Endothelial cell of umbilical vein (primary cell): Measurements from ENCODE around the gene CPEB1.

Experiments used
- POLR2A ChIP-seq: IDR thresholded peaks from 2 replicates; pipeline ENCODE4 v1.6.1; 2012; ENCODE audit warnings: low read depth, mild to moderate bottlenecking, control low read depth, low read length
- POLR2AphosphoS5 ChIP-seq: IDR thresholded peaks from 2 replicates; pipeline ENCODE4 v1.6.1; 2012; ENCODE audit warnings: low read depth, mild to moderate bottlenecking, control low read depth, low read length, moderate library complexity; ENCODE audit not compliant: insufficient read depth
- TF ChIP-seq, protein P1 (sequence below), 2 donors: IDR thresholded peaks; 1 replicate in 1 of 2; 2 replicates in 1 of 2; pipeline ENCODE4 v1.5.1; 2011; ENCODE audit warnings: low read length in 2 of 2, mild to moderate bottlenecking in 2 of 2, moderate library complexity in 2 of 2, control low read depth in 1 of 2, inconsistent platforms in 1 of 2, low read depth in 1 of 2; ENCODE audit not compliant: insufficient read depth in 1 of 2; ENCODE audit errors: extremely low read depth in 1 of 2

DNA sequence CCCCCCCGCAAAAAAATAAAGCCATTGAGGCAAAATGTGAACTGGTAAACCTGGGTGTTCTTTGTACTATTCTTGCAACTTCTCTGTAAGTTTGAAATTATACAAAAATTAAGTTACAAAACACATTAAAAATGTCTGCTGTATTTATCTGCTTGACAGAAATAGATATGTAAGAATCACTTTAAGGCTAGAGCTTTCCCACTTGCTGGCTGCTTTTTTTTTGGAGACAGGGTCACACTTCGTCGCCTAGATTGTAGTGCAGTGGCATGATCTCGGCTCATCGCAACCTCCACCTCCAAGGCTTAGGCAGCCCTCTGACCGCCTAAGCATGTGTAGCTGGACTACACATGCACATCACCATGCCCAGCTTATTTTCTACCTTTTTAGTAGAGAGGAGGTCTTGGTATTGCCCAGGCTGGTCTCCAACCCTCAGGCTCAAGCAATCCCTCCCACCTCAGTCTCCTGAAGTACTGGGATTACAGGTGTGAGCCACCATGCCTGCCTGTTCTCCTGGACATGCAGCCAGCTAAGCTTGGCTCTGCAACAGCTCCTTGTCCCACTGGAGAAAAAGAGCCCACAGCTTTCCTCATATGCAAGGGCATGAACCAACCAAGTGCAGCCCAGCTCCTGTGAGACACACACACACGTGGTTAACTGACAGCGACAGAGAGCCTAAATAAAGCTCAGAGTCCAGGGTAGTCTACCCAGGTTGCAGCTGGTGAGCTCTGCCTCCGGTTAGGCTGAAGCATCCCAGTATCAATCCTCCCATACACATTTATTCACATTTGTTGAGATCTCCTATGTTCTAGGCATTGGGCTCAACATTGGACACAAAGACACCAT, 111.4 kb downstream of the CPEB1 start:
- TF ChIP-seq, protein P1, sequence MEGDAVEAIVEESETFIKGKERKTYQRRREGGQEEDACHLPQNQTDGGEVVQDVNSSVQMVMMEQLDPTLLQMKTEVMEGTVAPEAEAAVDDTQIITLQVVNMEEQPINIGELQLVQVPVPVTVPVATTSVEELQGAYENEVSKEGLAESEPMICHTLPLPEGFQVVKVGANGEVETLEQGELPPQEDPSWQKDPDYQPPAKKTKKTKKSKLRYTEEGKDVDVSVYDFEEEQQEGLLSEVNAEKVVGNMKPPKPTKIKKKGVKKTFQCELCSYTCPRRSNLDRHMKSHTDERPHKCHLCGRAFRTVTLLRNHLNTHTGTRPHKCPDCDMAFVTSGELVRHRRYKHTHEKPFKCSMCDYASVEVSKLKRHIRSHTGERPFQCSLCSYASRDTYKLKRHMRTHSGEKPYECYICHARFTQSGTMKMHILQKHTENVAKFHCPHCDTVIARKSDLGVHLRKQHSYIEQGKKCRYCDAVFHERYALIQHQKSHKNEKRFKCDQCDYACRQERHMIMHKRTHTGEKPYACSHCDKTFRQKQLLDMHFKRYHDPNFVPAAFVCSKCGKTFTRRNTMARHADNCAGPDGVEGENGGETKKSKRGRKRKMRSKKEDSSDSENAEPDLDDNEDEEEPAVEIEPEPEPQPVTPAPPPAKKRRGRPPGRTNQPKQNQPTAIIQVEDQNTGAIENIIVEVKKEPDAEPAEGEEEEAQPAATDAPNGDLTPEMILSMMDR (IDR thresholded peaks at IDR 0.05; ENCODE audit: extremely low read depth in 1 of 2, insufficient read depth in 1 of 2, low read depth in 1 of 2, low read length in 2 of 2): no peak
- no peak for TF ChIP-seq POLR2A
- no peak for TF ChIP-seq POLR2AphosphoS5
